Cardiac ventricle fibroblast (primary cell): ENCODE results near the gene RTL5. TPM values are rescaled to one million over a fixed set of nuclear protein-coding genes. Genes with fewer than 3 reads are reported as not detected.

Experiments used
- total RNA-seq: library from RNA; depleted of rRNA; stranded (reverse); fragments of >200 nt; gene quantifications from 2 replicates; pipeline ENCODE4 v1.2.3, GENCODE V29; 2015

Gene RTL5
- total RNA-seq = 3.9 and 5.6 TPM in 2 replicates

GRCh38 chrX:72131317-72132294 is at the start of gene RTL5:
Gene RTL5 (minus strand): TSS chrX:72131915.

Other genes with a start within 250 kb of the RTL5 start
- 1.8 and 3.2 TPM in 2 replicates for gene NHSL2, start 221.1 kb downstream of the RTL5 start, total RNA-seq
- 7.6 and 8.3 TPM in 2 replicates for gene PIN4, start 49.8 kb upstream of the RTL5 start, total RNA-seq
- gene ERCC6L, start 107.1 kb upstream of the RTL5 start, total RNA-seq = 0.20 and 0.31 TPM in 2 replicates
- 895 and 961 TPM in 2 replicates for gene RPS4X, start 145.3 kb upstream of the RTL5 start, total RNA-seq
- gene CITED1, start 174.0 kb upstream of the RTL5 start, total RNA-seq = not detected in 2 replicates